Tibial artery (tissue), 4 donors: ENCODE data around the gene DPF3.

Experiments used
- DNase-seq, 2 donors: peaks; one replicate each; pipeline ENCODE4 v3.0.0-alpha.2; 2019
- H3K27ac ChIP-seq, 2 donors: fragments of 200-600 bp; sonication (generic) in 1 of 2; 1 replicate in 1 of 2; 2 replicates in 1 of 2; pipeline ENCODE4 v1.5.1; 2018 to 2019; ENCODE audit warnings: mild to moderate bottlenecking in 1 of 2
- H3K27me3 ChIP-seq, 2 donors: fragments of 200-600 bp; sonication (generic) in 1 of 2; one replicate each; pipeline versions ENCODE4 v1.5.1 to v1.6.0; 2016 to 2019
- H3K36me3 ChIP-seq, 3 donors: fragments of 200-600 bp; sonication (generic) in 2 of 3; one replicate each; pipeline ENCODE4 v1.5.1; 2016 to 2019; ENCODE audit warnings: mild to moderate bottlenecking in 2 of 3
- H3K4me1 ChIP-seq, 4 donors: fragments of 200-600 bp; sonication (generic) in 2 of 4; 1 replicate in 3 of 4; 2 replicates in 1 of 4; pipeline ENCODE4 v1.5.1; 2016 to 2019
- H3K4me3 ChIP-seq, 2 donors: fragments of 200-600 bp; sonication (generic) in 1 of 2; 1 replicate in 1 of 2; 2 replicates in 1 of 2; pipeline ENCODE4 v1.5.1; 2018 to 2019; ENCODE audit warnings: mild to moderate bottlenecking in 2 of 2
- H3K9me3 ChIP-seq, 3 donors: fragments of 200-600 bp; sonication (generic) in 1 of 3; one replicate each; pipeline ENCODE4 v1.5.1; 2016 to 2019
- intact Hi-C: fragments of 100-400 bp; cut with DNase I; formaldehyde crosslinking; loops from one replicate; pipeline ENCODE4 v1.15.0; 2023; ENCODE audit warnings: low total_unique reads
- TF ChIP-seq, protein P1 (sequence below), 2 experiments: fragments of 200-600 bp in 1 of 2; fragments of 450-650 bp in 1 of 2; IDR thresholded peaks; one replicate each; pipeline ENCODE4 v1.5.1; 2017 to 2019; ENCODE audit warnings: antibody characterized with exemption in 2 of 2, mild to moderate bottlenecking in 1 of 2, moderate library complexity in 1 of 2

The DPF3 gene

DNA sequence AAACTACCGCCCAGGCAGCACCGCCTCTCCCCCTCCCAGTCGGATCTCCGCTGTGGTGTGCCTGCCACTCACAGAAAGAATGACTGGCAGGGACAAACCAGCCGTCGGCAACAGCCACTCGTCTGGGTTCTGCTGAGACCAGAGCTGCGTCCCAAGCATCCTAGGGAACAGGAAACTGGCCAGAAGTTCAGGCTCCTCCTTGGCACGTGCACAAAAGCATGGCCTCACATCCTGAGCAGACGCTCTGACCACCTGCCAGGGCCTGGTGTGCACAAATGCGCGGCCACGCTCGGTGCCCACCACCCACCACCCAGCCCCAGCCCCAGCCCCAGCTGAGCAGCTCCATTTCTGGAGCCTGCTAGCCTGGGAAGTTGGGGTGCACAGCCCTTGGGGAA is 214.8 kb downstream of the DPF3 start:
- H3K4me1 ChIP-seq = no peaks in the 10 kb centered on the region
- no peaks in the 10 kb centered on the region for H3K9me3 ChIP-seq
- H3K27ac ChIP-seq = no peak overlapping the region
- H3K36me3 ChIP-seq = no peaks in the 10 kb centered on the region
- DNase-seq = no peak
- no peak overlapping the region for H3K4me3 ChIP-seq
- intact Hi-C loops = no loop called here
- no peaks in the 10 kb centered on the region for H3K27me3 ChIP-seq
- TF ChIP-seq, protein P1, sequence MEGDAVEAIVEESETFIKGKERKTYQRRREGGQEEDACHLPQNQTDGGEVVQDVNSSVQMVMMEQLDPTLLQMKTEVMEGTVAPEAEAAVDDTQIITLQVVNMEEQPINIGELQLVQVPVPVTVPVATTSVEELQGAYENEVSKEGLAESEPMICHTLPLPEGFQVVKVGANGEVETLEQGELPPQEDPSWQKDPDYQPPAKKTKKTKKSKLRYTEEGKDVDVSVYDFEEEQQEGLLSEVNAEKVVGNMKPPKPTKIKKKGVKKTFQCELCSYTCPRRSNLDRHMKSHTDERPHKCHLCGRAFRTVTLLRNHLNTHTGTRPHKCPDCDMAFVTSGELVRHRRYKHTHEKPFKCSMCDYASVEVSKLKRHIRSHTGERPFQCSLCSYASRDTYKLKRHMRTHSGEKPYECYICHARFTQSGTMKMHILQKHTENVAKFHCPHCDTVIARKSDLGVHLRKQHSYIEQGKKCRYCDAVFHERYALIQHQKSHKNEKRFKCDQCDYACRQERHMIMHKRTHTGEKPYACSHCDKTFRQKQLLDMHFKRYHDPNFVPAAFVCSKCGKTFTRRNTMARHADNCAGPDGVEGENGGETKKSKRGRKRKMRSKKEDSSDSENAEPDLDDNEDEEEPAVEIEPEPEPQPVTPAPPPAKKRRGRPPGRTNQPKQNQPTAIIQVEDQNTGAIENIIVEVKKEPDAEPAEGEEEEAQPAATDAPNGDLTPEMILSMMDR (IDR thresholded peaks at IDR 0.05) = no peak

DNA sequence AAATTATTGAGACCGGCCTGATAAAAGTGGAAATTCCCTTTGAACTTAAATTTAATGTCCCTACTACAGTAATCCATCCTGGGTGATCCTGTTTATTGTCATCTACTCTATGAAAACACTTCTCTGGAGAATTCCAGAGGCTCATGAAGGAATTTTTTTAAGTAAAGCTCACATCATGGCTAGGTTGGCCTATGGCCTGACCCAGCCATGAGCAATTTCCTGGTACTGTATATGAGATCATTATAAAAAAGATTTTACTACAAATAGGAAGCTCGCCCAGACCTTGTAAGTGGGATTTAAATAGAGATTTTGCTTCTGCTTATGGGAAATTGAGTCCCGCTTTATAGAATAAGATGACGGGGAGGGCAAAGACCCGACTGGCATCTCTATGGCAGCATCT is 215.5 kb downstream of the DPF3 start:
- Histone ChIP-seq H3K27me3 (no peaks in the 10 kb centered on the region), H3K27ac (no peak overlapping the region), H3K9me3 (no peaks in the 10 kb centered on the region), H3K4me1 (no peaks in the 10 kb centered on the region), H3K36me3 (no peaks in the 10 kb centered on the region), H3K4me3 (no peak overlapping the region)
- no peak for DNase-seq
- intact Hi-C loops = no loop called here
- TF ChIP-seq, protein P1 (IDR thresholded peaks at IDR 0.05) = no peak

DNA sequence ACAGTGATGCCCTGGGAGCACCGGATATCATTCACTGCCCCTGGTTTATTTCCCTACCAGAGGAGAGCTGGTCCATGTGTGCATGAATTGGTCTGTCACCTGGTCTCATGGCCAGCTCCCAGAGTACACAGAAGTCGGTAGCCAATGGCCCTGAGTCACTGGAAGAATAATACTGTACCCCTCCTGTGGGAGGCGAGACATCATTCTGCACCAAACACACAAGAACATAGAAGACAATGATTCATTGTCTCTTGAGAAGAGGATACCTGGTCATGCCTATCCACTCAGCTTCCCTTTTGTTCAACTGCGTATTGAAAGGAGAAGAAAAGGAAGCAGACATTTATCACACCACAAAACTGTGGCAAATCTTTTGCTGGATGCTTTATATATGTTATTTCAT is 216.2 kb downstream of the DPF3 start:
- intact Hi-C loops = no loop called here

DNA sequence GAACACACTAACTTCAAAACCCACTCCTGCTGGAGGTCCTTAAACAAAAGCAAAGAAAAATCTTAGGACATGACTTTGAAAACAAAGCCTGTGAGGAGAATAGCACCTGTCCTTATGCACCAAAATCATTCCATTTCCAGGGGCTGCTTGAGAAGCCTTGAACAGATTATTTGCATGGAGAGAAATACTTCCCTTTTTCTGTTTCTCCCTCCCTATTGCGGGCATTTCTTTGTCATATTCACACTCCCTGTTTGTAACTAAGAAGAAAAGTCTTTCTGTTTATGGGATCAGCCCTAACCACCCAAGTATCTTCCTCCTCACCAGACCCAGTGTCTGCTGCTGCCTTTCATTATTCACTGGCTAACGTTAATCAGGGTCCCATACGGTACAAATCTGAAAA is 218.8 kb downstream of the DPF3 start:
- H3K27ac ChIP-seq = no peak overlapping the region
- no peaks in the 10 kb centered on the region for H3K36me3 ChIP-seq
- TF ChIP-seq, protein P1 (IDR thresholded peaks at IDR 0.05) = no peak
- H3K4me3 ChIP-seq = no peak overlapping the region
- intact Hi-C loops = no loop called here
- no peaks in the 10 kb centered on the region for H3K27me3 ChIP-seq
- H3K4me1 ChIP-seq = no peaks in the 10 kb centered on the region
- DNase-seq = no peak
- no peaks in the 10 kb centered on the region for H3K9me3 ChIP-seq

More for the DNA sequence above, 216.2 kb downstream of the DPF3 start:
- no peaks in the 10 kb centered on the region for H3K27me3 ChIP-seq
- TF ChIP-seq, protein P1 (IDR thresholded peaks at IDR 0.05) = no peak
- H3K27ac ChIP-seq = no peak overlapping the region
- H3K4me3 ChIP-seq = no peak overlapping the region
- H3K9me3 ChIP-seq = no peaks in the 10 kb centered on the region
- no peaks in the 10 kb centered on the region for H3K4me1 ChIP-seq
- no peak for DNase-seq
- no peaks in the 10 kb centered on the region for H3K36me3 ChIP-seq

DNA sequence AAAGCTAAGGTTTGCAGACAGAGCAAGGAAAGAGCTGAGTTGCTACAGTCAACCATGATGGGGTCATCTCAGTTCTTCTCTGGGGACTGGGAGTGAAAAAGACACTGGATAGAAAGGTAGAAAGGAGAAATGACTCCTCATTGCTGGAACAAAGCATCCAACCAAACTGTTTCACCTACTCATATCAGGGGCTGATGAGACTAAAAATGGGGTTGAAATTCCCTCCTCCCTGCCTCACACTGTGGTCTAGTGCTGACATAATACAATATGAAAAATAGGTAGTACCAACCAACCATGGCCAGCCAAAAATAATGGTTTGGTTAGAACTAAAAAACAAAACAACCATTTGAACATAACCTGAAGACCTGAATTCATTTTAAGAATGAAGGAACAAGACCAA is 220.7 kb downstream of the DPF3 start:
- Histone ChIP-seq H3K27ac (no peak overlapping the region), H3K36me3 (no peaks in the 10 kb centered on the region), H3K27me3 (no peaks in the 10 kb centered on the region), H3K9me3 (no peaks in the 10 kb centered on the region), H3K4me1 (no peaks in the 10 kb centered on the region), H3K4me3 (no peak overlapping the region)
- intact Hi-C loops = no loop called here
- TF ChIP-seq, protein P1 (IDR thresholded peaks at IDR 0.05) = no peak
- no peak for DNase-seq

DNA sequence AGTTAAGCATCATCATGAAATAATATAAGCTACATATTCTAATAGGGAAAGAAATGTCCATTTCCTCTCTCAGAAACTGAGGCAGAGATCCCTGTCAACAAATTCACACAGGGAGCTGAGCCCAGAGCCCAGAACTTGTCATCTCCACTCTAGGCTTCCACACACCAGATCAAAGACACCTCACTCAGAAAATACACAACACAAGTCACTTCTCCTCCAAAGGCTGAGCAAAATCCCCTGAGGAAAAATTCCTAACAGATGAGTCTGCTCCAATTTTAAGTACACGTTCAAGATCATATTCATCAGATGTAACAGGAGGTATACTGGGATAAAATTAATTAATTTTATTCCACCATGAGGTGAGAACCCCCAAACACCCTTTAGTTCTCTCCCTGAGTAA is 227.3 kb downstream of the DPF3 start:
- Histone ChIP-seq H3K9me3 (no peaks in the 10 kb centered on the region), H3K27ac (no peak overlapping the region), H3K4me3 (no peak overlapping the region), H3K4me1 (no peaks in the 10 kb centered on the region), H3K36me3 (no peaks in the 10 kb centered on the region), H3K27me3 (no peaks in the 10 kb centered on the region)
- intact Hi-C loops = no loop called here
- TF ChIP-seq, protein P1 (IDR thresholded peaks at IDR 0.05) = no peak
- DNase-seq = no peak
